ENCODE measurements around the gene CCDC85A. TPM values are rescaled to one million over a fixed set of nuclear protein-coding genes. Genes with fewer than 3 reads are reported as not detected.

Gene CCDC85A
- total and polyA plus RNA-seq, 10 donors, result 0.07 to 2.6 (median 0.77) TPM

DNA sequence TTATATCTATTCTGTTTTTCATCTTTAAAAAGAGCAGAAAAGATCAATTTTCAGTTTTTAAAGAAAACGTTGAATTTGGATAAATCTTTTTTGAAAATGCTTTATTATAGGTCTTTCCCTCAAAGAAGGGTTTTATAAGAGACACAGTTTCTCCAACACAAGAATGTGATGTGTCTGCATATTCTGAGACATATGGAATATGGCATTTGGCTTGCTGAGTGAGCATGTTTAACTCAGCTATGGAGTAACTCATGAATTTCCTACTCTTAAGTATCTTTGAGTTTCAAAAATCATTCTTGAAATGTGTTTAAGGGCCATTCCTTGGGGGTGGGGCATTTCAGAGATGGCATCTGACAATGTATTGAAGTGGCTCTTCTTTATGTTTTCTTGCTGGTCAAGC, 191.5 kb downstream of the CCDC85A start:
- H3K36me3 ChIP-seq, result no peaks in the 10 kb centered on the region
- H3K9me3 ChIP-seq, result no peaks in the 10 kb centered on the region
- no peaks in the 10 kb centered on the region for H3K4me1 ChIP-seq
- H3K27me3 ChIP-seq (replicated peaks in 1 of 7), result no peaks in the 10 kb centered on the region
- H3K27ac ChIP-seq, result no peak overlapping the region
- H3K4me3 ChIP-seq, result no peak overlapping the region
- DNase-seq, result no peak
- intact Hi-C loops (cut with DNase I; ENCODE audit: low total_unique reads), result no loop called here
- 60 to 81% (median 67%) methylated on average over 1 of the region's 1 CpG for WGBS, 5 donors
- no peak for TF ChIP-seq POLR2AphosphoS5 (IDR thresholded peaks at IDR 0.05)
- TF ChIP-seq POLR2A (IDR thresholded peaks at IDR 0.05), result no peak
- TF ChIP-seq, protein P1, sequence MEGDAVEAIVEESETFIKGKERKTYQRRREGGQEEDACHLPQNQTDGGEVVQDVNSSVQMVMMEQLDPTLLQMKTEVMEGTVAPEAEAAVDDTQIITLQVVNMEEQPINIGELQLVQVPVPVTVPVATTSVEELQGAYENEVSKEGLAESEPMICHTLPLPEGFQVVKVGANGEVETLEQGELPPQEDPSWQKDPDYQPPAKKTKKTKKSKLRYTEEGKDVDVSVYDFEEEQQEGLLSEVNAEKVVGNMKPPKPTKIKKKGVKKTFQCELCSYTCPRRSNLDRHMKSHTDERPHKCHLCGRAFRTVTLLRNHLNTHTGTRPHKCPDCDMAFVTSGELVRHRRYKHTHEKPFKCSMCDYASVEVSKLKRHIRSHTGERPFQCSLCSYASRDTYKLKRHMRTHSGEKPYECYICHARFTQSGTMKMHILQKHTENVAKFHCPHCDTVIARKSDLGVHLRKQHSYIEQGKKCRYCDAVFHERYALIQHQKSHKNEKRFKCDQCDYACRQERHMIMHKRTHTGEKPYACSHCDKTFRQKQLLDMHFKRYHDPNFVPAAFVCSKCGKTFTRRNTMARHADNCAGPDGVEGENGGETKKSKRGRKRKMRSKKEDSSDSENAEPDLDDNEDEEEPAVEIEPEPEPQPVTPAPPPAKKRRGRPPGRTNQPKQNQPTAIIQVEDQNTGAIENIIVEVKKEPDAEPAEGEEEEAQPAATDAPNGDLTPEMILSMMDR (IDR thresholded peaks at IDR 0.05 in 8 of 11, conservative IDR thresholded peaks at IDR 0.05 in 3 of 11), result no peak

DNA sequence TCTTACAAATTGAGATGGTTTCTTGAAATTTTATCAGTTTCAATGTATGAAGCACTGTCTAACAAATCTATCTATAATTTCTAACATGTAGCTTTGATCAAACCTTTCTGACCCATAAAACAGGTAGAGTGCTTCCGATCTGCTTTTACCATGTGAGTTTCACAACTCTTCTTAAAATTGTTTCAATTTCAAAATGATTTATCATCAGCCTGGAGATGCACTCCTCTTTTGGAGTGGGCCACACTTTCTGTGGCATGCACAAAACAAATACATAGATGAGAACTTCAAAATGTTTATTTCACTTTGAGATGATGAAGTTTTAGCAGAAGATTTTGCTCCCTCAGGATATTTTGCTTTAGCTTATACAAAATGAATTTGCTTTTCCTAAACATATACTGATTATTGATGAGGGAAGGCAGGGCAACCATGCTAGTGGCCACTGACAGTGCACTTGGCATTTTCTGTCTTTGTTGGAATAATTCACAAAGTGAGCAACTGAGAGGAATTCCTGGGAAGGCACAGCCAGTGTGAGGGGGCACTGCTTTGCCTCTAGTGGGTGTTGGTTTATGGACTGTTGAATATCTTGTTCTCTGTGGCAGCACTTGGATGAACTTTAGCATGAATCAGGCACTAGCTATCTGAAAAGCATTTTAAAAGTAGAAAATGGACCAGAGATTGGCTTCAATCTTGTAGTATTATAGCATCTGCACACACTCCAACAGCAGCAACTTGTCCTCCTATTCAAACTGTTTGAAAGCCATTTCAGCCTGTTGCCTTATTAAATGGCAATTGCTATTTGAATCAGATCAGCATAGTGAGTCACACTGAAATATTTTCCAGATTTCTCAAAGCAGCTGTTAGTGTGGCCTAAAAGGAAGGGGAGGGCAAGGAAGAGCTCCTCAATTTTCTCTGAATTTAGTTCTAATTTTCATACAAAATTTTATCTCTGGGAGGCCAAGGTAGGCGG, 193.2 kb downstream of the CCDC85A start:
- intact Hi-C loops (cut with DNase I; ENCODE audit: low total_unique reads), result no loop called here
- no peaks in the 10 kb centered on the region for H3K27me3 ChIP-seq (replicated peaks in 1 of 7)
- H3K4me1 ChIP-seq, result no peaks in the 10 kb centered on the region
- WGBS, 5 donors, result 80 to 88% (median 83%) methylated on average over 2 of the region's 2 CpGs
- TF ChIP-seq POLR2AphosphoS5 (IDR thresholded peaks at IDR 0.05), result no peak
- TF ChIP-seq, protein P1 (IDR thresholded peaks at IDR 0.05 in 8 of 11, conservative IDR thresholded peaks at IDR 0.05 in 3 of 11), result no peak
- no peak overlapping the region for H3K4me3 ChIP-seq
- no peak for DNase-seq
- H3K9me3 ChIP-seq, result no peaks in the 10 kb centered on the region
- no peaks in the 10 kb centered on the region for H3K36me3 ChIP-seq
- no peak overlapping the region for H3K27ac ChIP-seq

DNA sequence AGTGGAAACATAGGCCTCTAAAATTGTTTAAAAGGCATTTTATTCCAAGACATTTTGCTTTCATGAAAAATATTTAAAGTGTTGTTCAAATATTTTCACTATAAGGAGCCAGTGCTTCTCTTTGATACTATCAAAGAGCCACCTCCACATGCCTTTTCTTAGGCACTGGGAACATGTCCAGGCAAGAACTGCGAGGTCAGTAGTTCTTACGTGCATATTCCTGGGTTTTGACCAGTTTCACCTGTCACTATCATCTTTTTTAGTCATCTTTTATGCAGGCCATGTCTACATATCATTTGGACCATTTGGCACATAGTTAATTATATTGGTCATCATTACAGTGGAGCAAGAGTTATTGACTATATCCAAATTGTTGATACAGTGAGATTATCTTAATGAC, 195.3 kb downstream of the CCDC85A start:
- no peaks in the 10 kb centered on the region for H3K9me3 ChIP-seq
- H3K4me3 ChIP-seq, result no peak overlapping the region

DNA sequence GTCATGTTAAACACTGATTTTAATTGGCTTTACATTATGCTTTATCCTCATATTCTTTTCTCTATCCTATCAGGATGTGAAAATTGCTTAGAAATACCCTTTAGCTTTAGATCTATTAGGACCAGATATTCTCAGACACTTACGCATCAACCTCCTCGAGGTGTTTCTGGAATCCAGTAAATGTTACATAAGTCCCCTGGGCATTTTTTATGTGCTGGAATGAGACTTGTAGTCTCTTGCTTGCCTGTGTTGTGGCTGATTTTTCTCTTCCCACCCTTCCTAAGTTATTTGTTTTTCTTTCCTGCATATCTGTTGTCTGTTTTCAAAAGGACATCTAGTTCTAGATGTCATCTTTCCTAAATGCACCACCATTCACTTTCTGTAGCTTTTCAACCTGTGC, 197.1 kb downstream of the CCDC85A start:
- Histone ChIP-seq H3K36me3 (no peaks in the 10 kb centered on the region), H3K9me3 (no peaks in the 10 kb centered on the region), H3K4me3 (no peak overlapping the region), H3K27ac (no peak overlapping the region), H3K27me3 (replicated peaks in 1 of 7) (no peaks in the 10 kb centered on the region), H3K4me1 (no peaks in the 10 kb centered on the region)
- intact Hi-C loops (cut with DNase I; ENCODE audit: low total_unique reads), result no loop called here
- TF ChIP-seq POLR2A (IDR thresholded peaks at IDR 0.05) (no peak), POLR2AphosphoS5 (IDR thresholded peaks at IDR 0.05) (no peak)
- TF ChIP-seq, protein P1 (IDR thresholded peaks at IDR 0.05 in 8 of 11, conservative IDR thresholded peaks at IDR 0.05 in 3 of 11), result no peak
- WGBS, 5 donors, result 68 to 93% (median 71%) methylated on average over 2 of the region's 2 CpGs
- DNase-seq, result no peak

More for the DNA sequence above, 195.3 kb downstream of the CCDC85A start:
- Histone ChIP-seq H3K4me1 (no peaks in the 10 kb centered on the region), H3K27ac (no peak overlapping the region), H3K27me3 (replicated peaks in 1 of 7) (no peaks in the 10 kb centered on the region), H3K36me3 (no peaks in the 10 kb centered on the region)
- 81 to 88% (median 83%) methylated on average over 2 of the region's 2 CpGs for WGBS, 5 donors
- TF ChIP-seq POLR2A (IDR thresholded peaks at IDR 0.05) (no peak), POLR2AphosphoS5 (IDR thresholded peaks at IDR 0.05) (no peak)
- TF ChIP-seq, protein P1 (IDR thresholded peaks at IDR 0.05 in 8 of 11, conservative IDR thresholded peaks at IDR 0.05 in 3 of 11), result no peak
- DNase-seq, result no peak
- intact Hi-C loops (cut with DNase I; ENCODE audit: low total_unique reads), result no loop called here

Data from spleen (tissue), 11 donors.